Activated naive CD4-positive, alpha-beta T cell treated with anti-CD3 and anti-CD28 coated beads for 36 hours (primary cell): ENCODE data around the gene MOV10. TPM values are rescaled to one million over a fixed set of nuclear protein-coding genes. Genes with fewer than 3 reads are reported as not detected.
A peak's percentile ranks its signal among the peaks of the same experiment; 100 is the strongest.

Experiments used
- CTCF ChIA-PET: fragments of 350-600 bp; sonication (Branson Sonifier 250); formaldehyde crosslinking; loops from one replicate; lab custom pipeline; 2021; ENCODE audit warnings: antibody characterized with exemption; lab: Charles Lee
- DNase-seq: peaks from one replicate; pipeline ENCODE4 v3.0.0-alpha.2; 2020
- H3K27ac Mint-ChIP-seq: one replicate; pipeline ENCODE4 v1.8.0; 2021; ENCODE audit warnings: mild to moderate bottlenecking, mixed read lengths
- H3K27me3 Mint-ChIP-seq: one replicate; pipeline ENCODE4 v1.8.0; 2021; ENCODE audit warnings: low read depth, mixed read lengths
- H3K36me3 Mint-ChIP-seq: one replicate; pipeline ENCODE4 v1.8.0; 2021; ENCODE audit warnings: low read depth, mixed read lengths
- H3K4me1 Mint-ChIP-seq: one replicate; pipeline ENCODE4 v1.8.0; 2021; ENCODE audit warnings: low read depth, mixed read lengths
- H3K4me3 Mint-ChIP-seq: one replicate; pipeline ENCODE4 v1.8.0; 2021; ENCODE audit warnings: mild to moderate bottlenecking, moderate library complexity, mixed read lengths
- H3K9me3 Mint-ChIP-seq: one replicate; pipeline ENCODE4 v1.8.0; 2021; ENCODE audit warnings: mixed read lengths
- intact Hi-C: fragments of 100-400 bp; cut with micrococcal nuclease; formaldehyde crosslinking; loops from one replicate; pipeline ENCODE4 v1.15.1; 2023
- total RNA-seq, 2 experiments: library from RNA; stranded (reverse); gene quantifications; one replicate each; pipeline ENCODE4 v1.2.3, GENCODE V29; 2021

Gene MOV10
- total RNA-seq, 2 experiments from 2014 or later, result 46.0 to 48.8 TPM

GRCh38 chr1:112700290-112701226, 26.1 kb downstream of the MOV10 start:
- H3K36me3 Mint-ChIP-seq, result peaks cover 1% of the 10 kb centered on the region
- peak; percentile 85 for DNase-seq
- H3K9me3 Mint-ChIP-seq, result no peaks in the 10 kb centered on the region
- H3K27ac Mint-ChIP-seq, result peak overlapping the region; percentile 87
- H3K4me3 Mint-ChIP-seq, result no peak overlapping the region
- H3K4me1 Mint-ChIP-seq, result peaks cover 54% of the 10 kb centered on the region
- intact Hi-C loops, result loop anchor here (1.0 to 10.0 kb wide), 3 partner anchors 26 to 1234 kb away; partner anchors contain the start of genes MOV10 and SLC16A1
- CTCF ChIA-PET, result interaction anchor here (0.9 kb wide), 2 partner anchors 199 to 235 kb away, joined by 3 read pairs; no protein-coding TSS in a partner anchor
- H3K27me3 Mint-ChIP-seq, result no peaks in the 10 kb centered on the region

- Mint-ChIP-seq H3K36me3 (peaks cover 1% of the 10 kb centered on the region), H3K27ac (peak overlapping the region; percentile 87), H3K4me3 (no peak overlapping the region), H3K9me3 (no peaks in the 10 kb centered on the region), H3K27me3 (no peaks in the 10 kb centered on the region), H3K4me1 (peaks cover 60% of the 10 kb centered on the region)
- intact Hi-C loops, result loop anchor here (5.0 to 10.0 kb wide), 2 partner anchors 256 to 1233 kb away; partner anchors contain the start of gene SLC16A1
- CTCF ChIA-PET, result interaction anchor here (4.4 kb wide), 1 partner anchor 14 kb away, joined by 25 read pairs; the partner anchor contains the start of gene PPM1J
- no peak for DNase-seq
Observed at GRCh38 chr1:112701227-112702066, 27.0 kb downstream of the MOV10 start.

GRCh38 chr1:112702067-112702395, 27.6 kb downstream of the MOV10 start:
- peaks cover 60% of the 10 kb centered on the region for H3K4me1 Mint-ChIP-seq
- H3K27me3 Mint-ChIP-seq, result no peaks in the 10 kb centered on the region
- no peak for DNase-seq
- H3K27ac Mint-ChIP-seq, result peak overlapping the region; percentile 71
- H3K36me3 Mint-ChIP-seq, result peaks cover 1% of the 10 kb centered on the region
- no peaks in the 10 kb centered on the region for H3K9me3 Mint-ChIP-seq
- intact Hi-C loops, result loop anchor here (5.0 to 10.0 kb wide), 2 partner anchors 255 to 1233 kb away; partner anchors contain the start of gene SLC16A1
- CTCF ChIA-PET, result interaction anchor here (4.4 kb wide), 1 partner anchor 14 kb away, joined by 25 read pairs; the partner anchor contains the start of gene PPM1J
- no peak overlapping the region for H3K4me3 Mint-ChIP-seq

GRCh38 chr1:112702420-112703261, 28.2 kb downstream of the MOV10 start:
- CTCF ChIA-PET, result interaction anchor here (1.4 to 4.4 kb wide), 3 partner anchors 13 to 308 kb away, joined by 4 to 25 read pairs (median 19); partner anchors contain the start of gene PPM1J
- Mint-ChIP-seq H3K4me3 (no peak overlapping the region), H3K4me1 (peaks cover 64% of the 10 kb centered on the region), H3K36me3 (peaks cover 1% of the 10 kb centered on the region), H3K9me3 (no peaks in the 10 kb centered on the region), H3K27me3 (no peaks in the 10 kb centered on the region), H3K27ac (peak overlapping the region; percentile 36)
- intact Hi-C loops, result loop anchor here (5.0 to 10.0 kb wide), 2 partner anchors 255 to 1232 kb away; partner anchors contain the start of gene SLC16A1
- DNase-seq, result no peak

- Mint-ChIP-seq H3K27ac (no peak overlapping the region), H3K9me3 (no peaks in the 10 kb centered on the region), H3K27me3 (peaks cover 2% of the 10 kb centered on the region), H3K36me3 (peaks cover 1% of the 10 kb centered on the region), H3K4me1 (peaks cover 64% of the 10 kb centered on the region), H3K4me3 (peak overlapping the region; percentile 69)
- CTCF ChIA-PET, result interaction anchor here (0.6 to 4.4 kb wide), 8 partner anchors 10 to 312 kb away, joined by 3 to 25 read pairs (median 5); partner anchors contain the start of gene PPM1J
- no peak for DNase-seq
- intact Hi-C loops, result loop anchor here (2.0 to 10.0 kb wide), 3 partner anchors 195 to 1231 kb away; partner anchors contain the start of genes SLC16A1 and WNT2B
Observed at GRCh38 chr1:112703706-112704105, 29.2 kb downstream of the MOV10 start.

- DNase-seq, result peak; percentile 80
- Mint-ChIP-seq H3K27ac (peak overlapping the region; percentile 85), H3K36me3 (peaks cover 1% of the 10 kb centered on the region), H3K4me3 (peak overlapping the region; percentile 69), H3K4me1 (peaks cover 62% of the 10 kb centered on the region), H3K9me3 (no peaks in the 10 kb centered on the region), H3K27me3 (peaks cover 2% of the 10 kb centered on the region)
- intact Hi-C loops, result loop anchor here (2.0 to 10.0 kb wide), 3 partner anchors 196 to 1230 kb away; partner anchors contain the start of genes SLC16A1 and WNT2B
- CTCF ChIA-PET, result interaction anchor here (0.9 to 4.4 kb wide), 8 partner anchors 11 to 313 kb away, joined by 4 to 25 read pairs (median 5); partner anchors contain the start of gene PPM1J
Observed at GRCh38 chr1:112704391-112704933, 30.0 kb downstream of the MOV10 start.

GRCh38 chr1:112704934-112705627, 30.6 kb downstream of the MOV10 start:
- peak; percentile 91 for DNase-seq
- Mint-ChIP-seq H3K36me3 (peaks cover 1% of the 10 kb centered on the region), H3K9me3 (no peaks in the 10 kb centered on the region), H3K4me1 (peaks cover 56% of the 10 kb centered on the region), H3K27ac (peak overlapping the region; percentile 85), H3K4me3 (peak overlapping the region; percentile 69), H3K27me3 (peaks cover 2% of the 10 kb centered on the region)
- intact Hi-C loops, result loop anchor here (1.0 to 10.0 kb wide), 7 partner anchors 10 to 1230 kb away; partner anchors contain the start of genes CAPZA1, CTTNBP2NL, MOV10 and PPM1J
- CTCF ChIA-PET, result interaction anchor here (0.9 to 4.4 kb wide), 6 partner anchors 11 to 314 kb away, joined by 4 to 25 read pairs (median 10); partner anchors contain the start of gene PPM1J

GRCh38 chr1:112706505-112707220, 32.2 kb downstream of the MOV10 start, which contains the start of gene RHOC:
Gene RHOC (minus strand): TSS chr1:112707127. CDS start chr1:112703799, 3,328 bp downstream.
- H3K36me3 Mint-ChIP-seq, result no peaks in the 10 kb centered on the region
- CTCF ChIA-PET, result no interaction called here
- H3K4me3 Mint-ChIP-seq, result peak within 1 kb of the TSS; percentile 69
- intact Hi-C loops, result loop anchor here (1.0 to 10.0 kb wide), 3 partner anchors 205 to 1228 kb away; no protein-coding TSS in a partner anchor
- H3K27me3 Mint-ChIP-seq, result peaks cover 2% of the 10 kb centered on the region
- DNase-seq, result peak; percentile 38
- no peak within 1 kb of the TSS for H3K27ac Mint-ChIP-seq
- H3K4me1 Mint-ChIP-seq, result peaks cover 40% of the 10 kb centered on the region
- H3K9me3 Mint-ChIP-seq, result no peaks in the 10 kb centered on the region

- no peaks in the 10 kb centered on the region for H3K36me3 Mint-ChIP-seq
- DNase-seq, result peak; percentile 80
- H3K4me3 Mint-ChIP-seq, result peak overlapping the region; percentile 57
- no peak overlapping the region for H3K27ac Mint-ChIP-seq
- H3K9me3 Mint-ChIP-seq, result no peaks in the 10 kb centered on the region
- H3K4me1 Mint-ChIP-seq, result peaks cover 34% of the 10 kb centered on the region
- peaks cover 2% of the 10 kb centered on the region for H3K27me3 Mint-ChIP-seq
- CTCF ChIA-PET, result interaction anchor here (0.5 to 2.8 kb wide), 19 partner anchors 9 to 338 kb away, joined by 3 to 36 read pairs (median 4); partner anchors contain the start of gene MOV10
- intact Hi-C loops, result loop anchor here (1.0 to 10.0 kb wide), 3 partner anchors 206 to 1227 kb away; no protein-coding TSS in a partner anchor
Observed at GRCh38 chr1:112707221-112708001, 33.0 kb downstream of the MOV10 start.
